HG03442 (cell line): Measurements from ENCODE around the gene PLEKHN1.

Experiments used
- ATAC-seq: cut with Tn5 transposase; IDR thresholded peaks from one replicate; pipeline ENCODE4 v1.9.1; 2021; ENCODE audit warnings: mild to moderate bottlenecking, moderate library complexity; ENCODE audit not compliant: unreplicated experiment

Gene PLEKHN1

GRCh38 chr1:959731-960362 is 6.4 kb upstream of the PLEKHN1 start:
- ATAC-seq, result no peak

GRCh38 chr1:960363-961131 is 5.7 kb upstream of the PLEKHN1 start, which contains the start of gene KLHL17:
TSS of gene KLHL17 (plus strand) at chr1:960584. CDS start at chr1:960694, 110 bp downstream.
- peak; percentile 30 for ATAC-seq

GRCh38 chr1:961132-961669 is 5.1 kb upstream of the PLEKHN1 start:
- ATAC-seq, result no peak

- ATAC-seq, result no peak
Measured at GRCh38 chr1:962381-963300, 3.6 kb upstream of the PLEKHN1 start.

GRCh38 chr1:963301-963651 is 3.0 kb upstream of the PLEKHN1 start:
- ATAC-seq, result no peak

- no peak for ATAC-seq
Measured at GRCh38 chr1:963746-964525, 2.3 kb upstream of the PLEKHN1 start.

- ATAC-seq, result no peak
Measured at GRCh38 chr1:964691-965525, 1.4 kb upstream of the PLEKHN1 start.

- ATAC-seq, result no peak
Measured at GRCh38 chr1:965526-966134, 652 bp upstream of the PLEKHN1 start.

GRCh38 chr1:966704-967300 is 520 bp downstream of the PLEKHN1 start:
- ATAC-seq, result peak; percentile 49

- ATAC-seq, result no peak
Measured at GRCh38 chr1:967466-968343, 1.4 kb downstream of the PLEKHN1 start.

- ATAC-seq, result no peak
Measured at GRCh38 chr1:969260-969855, 3.1 kb downstream of the PLEKHN1 start.

- ATAC-seq, result no peak
Measured at GRCh38 chr1:970242-970972, 4.1 kb downstream of the PLEKHN1 start.

GRCh38 chr1:970973-971730 is 4.9 kb downstream of the PLEKHN1 start:
- ATAC-seq, result no peak

GRCh38 chr1:971751-972506 is 5.6 kb downstream of the PLEKHN1 start:
- no peak for ATAC-seq

GRCh38 chr1:972726-973458 is 6.6 kb downstream of the PLEKHN1 start:
- no peak for ATAC-seq
